CD4-positive, alpha-beta T cell (primary cell): ENCODE measurements around the gene GMEB1. TPM values are rescaled to one million over a fixed set of nuclear protein-coding genes. Genes with fewer than 3 reads are reported as not detected.

Experiments
- ATAC-seq: fragments of 200-7000 bp; cut with Tn5 transposase; one replicate; pipeline ENCODE4 v1.10.0; 2022; ENCODE audit warnings: mild to moderate bottlenecking; ENCODE audit not compliant: poor library complexity
- CTCF ChIA-PET: fragments of 350-600 bp; sonication (Branson Sonifier 250); formaldehyde crosslinking; loops from one replicate; lab custom pipeline; 2021; ENCODE audit warnings: antibody characterized with exemption, inconsistent platforms; lab: Charles Lee
- POLR2A ChIA-PET: fragments of 350-600 bp; sonication (Branson Sonifier 250); formaldehyde crosslinking; loops from one replicate; lab custom pipeline; 2021; ENCODE audit warnings: antibody characterized with exemption, inconsistent platforms; lab: Charles Lee
- DNase-seq, 14 experiments: peaks; one replicate each; pipeline ENCODE4 v3.0.0-alpha.2; 2013 to 2020; ENCODE audit warnings: mixed read lengths in 2 of 14
- H3K27ac ChIP-seq, 2 donors: one replicate each; pipeline versions ENCODE4 v1.5.1 to v1.7.0; 2013; ENCODE audit warnings: low read length in 2 of 2, low read depth in 1 of 2, mild to moderate bottlenecking in 1 of 2
- H3K27me3 ChIP-seq, 2 experiments: 1 replicate in 1 of 2; 2 replicates in 1 of 2; pipeline versions ENCODE4 v1.6.1 to v1.7.0; 2013; ENCODE audit warnings: low read length in 2 of 2, control low read depth in 1 of 2, mild to moderate bottlenecking in 1 of 2, moderate library complexity in 1 of 2; ENCODE audit not compliant: insufficient read depth in 2 of 2, control insufficient read depth in 1 of 2
- H3K36me3 ChIP-seq: one replicate; pipeline ENCODE4 v1.6.1; 2013; ENCODE audit warnings: low read length, control low read depth; ENCODE audit not compliant: insufficient read depth
- H3K4me1 ChIP-seq: one replicate; pipeline ENCODE4 v1.6.1; 2013; ENCODE audit warnings: low read length, control low read depth; ENCODE audit not compliant: insufficient read depth
- H3K4me3 ChIP-seq: one replicate; pipeline ENCODE4 v1.5.1; 2013; ENCODE audit warnings: mild to moderate bottlenecking, low read length, moderate library complexity
- H3K9me3 ChIP-seq, 2 experiments: 1 replicate in 1 of 2; 2 replicates in 1 of 2; pipeline versions ENCODE4 v1.6.1 to v1.7.0; 2013; ENCODE audit warnings: low read length in 2 of 2, mild to moderate bottlenecking in 2 of 2, control low read depth in 1 of 2, moderate library complexity in 1 of 2; ENCODE audit not compliant: control insufficient read depth in 1 of 2, insufficient read depth in 1 of 2
- H3K27ac Mint-ChIP-seq: one replicate; pipeline ENCODE4 v1.8.0; 2020; ENCODE audit warnings: mixed read lengths
- H3K27me3 Mint-ChIP-seq: one replicate; pipeline ENCODE4 v1.8.0; 2021; ENCODE audit warnings: mixed read lengths
- H3K36me3 Mint-ChIP-seq: one replicate; pipeline ENCODE4 v1.8.0; 2021; ENCODE audit warnings: low read depth, mixed read lengths
- H3K4me1 Mint-ChIP-seq: one replicate; pipeline ENCODE4 v1.8.0; 2021; ENCODE audit warnings: low read depth, mixed read lengths
- H3K4me3 Mint-ChIP-seq: one replicate; pipeline ENCODE4 v1.8.0; 2020; ENCODE audit warnings: mild to moderate bottlenecking, mixed read lengths
- H3K9me3 Mint-ChIP-seq: one replicate; pipeline ENCODE4 v1.8.0; 2020; ENCODE audit warnings: mixed read lengths
- intact Hi-C, 2 experiments: fragments of 100-400 bp; cut with DNase I in 1 of 2; cut with micrococcal nuclease in 1 of 2; formaldehyde crosslinking; loops; one replicate each; pipeline versions ENCODE4 v1.15.1 to v1.9.0; 2023 to 2025; cut with DNase I, micrococcal nuclease
- total RNA-seq, 174 experiments: library from RNA in 2 of 174; stranded (reverse) in 2 of 174; gene quantifications; one replicate each; pipeline ENCODE4 v1.2.3 and lab custom pipeline; 2021 to 2026
- TF ChIP-seq, protein P1 (sequence below): fragments of 200-600 bp; IDR thresholded peaks from one replicate; pipeline ENCODE4 v1.8.0; 2022; ENCODE audit warnings: antibody characterized with exemption, mild to moderate bottlenecking

GMEB1 gene
- total RNA-seq, 2 experiments from 2014 or later: 9.0 to 11.8 TPM

DNA sequence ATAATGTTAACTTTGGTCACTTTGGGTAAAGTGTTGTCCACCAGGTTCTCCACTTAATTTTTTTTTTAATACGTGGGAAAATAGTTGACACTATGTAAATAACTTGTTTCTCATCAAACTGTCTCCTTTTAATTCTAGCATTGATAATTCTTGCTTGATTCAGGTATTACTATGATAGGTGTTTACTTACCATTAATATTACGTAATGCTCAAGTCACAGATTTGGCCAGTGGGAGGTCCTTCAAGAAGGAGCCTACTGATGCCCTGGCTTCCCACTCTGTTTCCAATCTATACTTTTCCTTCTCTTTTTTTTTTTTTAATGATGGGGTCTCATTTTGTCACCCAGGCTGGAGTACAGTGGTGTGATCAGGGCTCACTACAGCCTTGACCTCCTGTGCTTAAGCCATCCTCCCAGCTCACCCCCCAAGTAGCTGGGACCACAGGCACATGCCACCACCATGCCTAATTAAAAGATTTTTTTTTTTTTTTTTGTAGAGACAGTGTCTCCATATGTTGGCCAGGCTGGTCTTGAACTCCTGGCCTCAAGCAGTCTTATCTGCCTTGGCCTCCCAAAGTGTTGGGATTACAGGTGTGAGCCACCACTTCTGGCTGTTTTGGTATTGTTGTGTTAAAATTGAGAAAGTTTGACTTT, 98.1 kb downstream of the GMEB1 start:
- Mint-ChIP-seq H3K4me3 (no peak overlapping the region), H3K36me3 (peaks cover 61% of the 10 kb centered on the region), H3K27me3 (no peaks in the 10 kb centered on the region), H3K4me1 (peaks cover 23% of the 10 kb centered on the region), H3K27ac (peak overlapping the region; percentile 50), H3K9me3 (no peaks in the 10 kb centered on the region)
- TF ChIP-seq, protein P1, sequence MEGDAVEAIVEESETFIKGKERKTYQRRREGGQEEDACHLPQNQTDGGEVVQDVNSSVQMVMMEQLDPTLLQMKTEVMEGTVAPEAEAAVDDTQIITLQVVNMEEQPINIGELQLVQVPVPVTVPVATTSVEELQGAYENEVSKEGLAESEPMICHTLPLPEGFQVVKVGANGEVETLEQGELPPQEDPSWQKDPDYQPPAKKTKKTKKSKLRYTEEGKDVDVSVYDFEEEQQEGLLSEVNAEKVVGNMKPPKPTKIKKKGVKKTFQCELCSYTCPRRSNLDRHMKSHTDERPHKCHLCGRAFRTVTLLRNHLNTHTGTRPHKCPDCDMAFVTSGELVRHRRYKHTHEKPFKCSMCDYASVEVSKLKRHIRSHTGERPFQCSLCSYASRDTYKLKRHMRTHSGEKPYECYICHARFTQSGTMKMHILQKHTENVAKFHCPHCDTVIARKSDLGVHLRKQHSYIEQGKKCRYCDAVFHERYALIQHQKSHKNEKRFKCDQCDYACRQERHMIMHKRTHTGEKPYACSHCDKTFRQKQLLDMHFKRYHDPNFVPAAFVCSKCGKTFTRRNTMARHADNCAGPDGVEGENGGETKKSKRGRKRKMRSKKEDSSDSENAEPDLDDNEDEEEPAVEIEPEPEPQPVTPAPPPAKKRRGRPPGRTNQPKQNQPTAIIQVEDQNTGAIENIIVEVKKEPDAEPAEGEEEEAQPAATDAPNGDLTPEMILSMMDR: no peak
- H3K4me1 ChIP-seq: peaks cover 9% of the 10 kb centered on the region
- H3K27ac ChIP-seq: no peak overlapping the region
- no peak overlapping the region for H3K4me3 ChIP-seq
- no peak for DNase-seq
- no peak for ATAC-seq
- CTCF ChIA-PET: interaction anchor here (1.6 kb wide), 1 partner anchor 30 kb away, joined by 4 read pairs; the partner anchor contains the start of gene YTHDF2
- no peaks in the 10 kb centered on the region for H3K9me3 ChIP-seq
- H3K36me3 ChIP-seq: peaks cover 40% of the 10 kb centered on the region
- H3K27me3 ChIP-seq: no peaks in the 10 kb centered on the region
- intact Hi-C loops: no loop called here
- POLR2A ChIA-PET: interaction anchor here (2.1 kb wide), 1 partner anchor 8 kb away, joined by 7 read pairs; no protein-coding TSS in a partner anchor

Other genes with a start within 250 kb of the GMEB1 start
- 1 to 10 TPM; 8.5 to 9.9 TPM for gene RCC1, start 162.7 kb upstream of the GMEB1 start, total RNA-seq
- 10 to 100 TPM; 21.4 to 24.2 TPM for gene TRNAU1AP, start 115.7 kb upstream of the GMEB1 start, total RNA-seq
- gene RAB42, start 76.5 kb upstream of the GMEB1 start, total RNA-seq: not detected
- 1 to 10 TPM; 7.0 to 8.0 TPM for gene TAF12, start 25.7 kb upstream of the GMEB1 start, total RNA-seq
- gene RNU11, start 20.2 kb upstream of the GMEB1 start, total RNA-seq: not detected
- gene YTHDF2, start 68.2 kb downstream of the GMEB1 start, total RNA-seq: 100 to 1,000 TPM in 1 of 2 experiments, 10 to 100 TPM in 1; 85.0 to 100 TPM
- gene OPRD1, start 143.4 kb downstream of the GMEB1 start, total RNA-seq: not detected
- 100 to 1,000 TPM; 138 to 145 TPM for gene EPB41, start 245.8 kb downstream of the GMEB1 start, total RNA-seq